BE2C (cell line): Measurements from ENCODE around the gene ATP2B3. TPM values are rescaled to one million over a fixed set of nuclear protein-coding genes. Genes with fewer than 3 reads are reported as not detected.

Experiments used
- DNase-seq: peaks from one replicate; pipeline ENCODE4 v3.0.0-alpha.2; 2020
- H3K27me3 ChIP-seq: fragments of 250-450 bp; sonication (Bioruptor Pico); 2 replicates; pipeline ENCODE4 v1.5.1; 2020; ENCODE audit warnings: mild to moderate bottlenecking
- H3K36me3 ChIP-seq: fragments of 250-450 bp; sonication (Bioruptor Pico); 2 replicates; pipeline ENCODE4 v1.5.1; 2020; ENCODE audit warnings: mild to moderate bottlenecking
- H3K4me1 ChIP-seq: fragments of 250-450 bp; sonication (Bioruptor Pico); 2 replicates; pipeline ENCODE4 v1.5.1; 2020
- H3K4me3 ChIP-seq: 2 replicates; pipeline ENCODE4 v1.5.1; 2011; ENCODE audit warnings: low read depth, low read length
- H3K9me3 ChIP-seq: fragments of 250-450 bp; sonication (Bioruptor Pico); 2 replicates; pipeline ENCODE4 v1.5.1; 2020
- polyA plus RNA-seq: library from polyadenylated mRNA; unstranded; fragments of >200 nt; gene quantifications from one replicate; pipeline ENCODE4 v1.2.1, GENCODE V29; 2012; ENCODE audit warnings: low read depth, missing spikeins; ENCODE audit not compliant: insufficient read length, insufficient read depth
- TF ChIP-seq, protein P1 (sequence below): IDR thresholded peaks from 2 replicates; pipeline ENCODE4 v1.5.1; 2012; ENCODE audit warnings: mild to moderate bottlenecking, low read depth, low read length

Gene ATP2B3
- 13.1 TPM for polyA plus RNA-seq

DNA sequence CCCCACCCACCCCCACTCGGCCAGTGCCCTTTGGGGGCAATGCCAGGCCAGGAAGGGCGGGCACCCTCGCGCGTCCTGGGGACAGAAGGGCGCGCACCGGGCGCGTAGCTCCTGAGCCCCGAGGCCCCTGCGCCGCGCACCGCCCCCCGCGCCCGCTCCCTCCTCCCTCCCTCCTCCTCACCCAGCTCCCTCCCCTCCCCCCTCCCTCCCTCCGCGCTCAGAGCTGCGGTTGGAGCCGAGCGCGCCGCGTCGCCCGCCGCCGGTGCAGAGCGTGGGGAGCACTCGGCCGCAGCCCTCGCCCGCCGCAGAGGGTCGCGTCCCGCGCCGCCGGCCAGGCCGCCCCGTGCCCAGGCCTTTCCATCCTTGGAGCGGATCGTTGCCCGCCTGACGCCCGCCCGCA, at the start of gene ATP2B3:
Gene ATP2B3 (plus strand): TSS at position 220 of the 400 bp plus-strand sequence. CDS start 18,606 bp downstream, outside the sequence.
- H3K4me3 ChIP-seq: peak within 1 kb of the TSS; percentile 26; the same call in 1 of the 2 replicates
- no peaks in the 10 kb centered on the region for H3K36me3 ChIP-seq
- DNase-seq: peak; percentile 43
- peaks cover 12% of the 10 kb centered on the region for H3K4me1 ChIP-seq
- TF ChIP-seq, protein P1, sequence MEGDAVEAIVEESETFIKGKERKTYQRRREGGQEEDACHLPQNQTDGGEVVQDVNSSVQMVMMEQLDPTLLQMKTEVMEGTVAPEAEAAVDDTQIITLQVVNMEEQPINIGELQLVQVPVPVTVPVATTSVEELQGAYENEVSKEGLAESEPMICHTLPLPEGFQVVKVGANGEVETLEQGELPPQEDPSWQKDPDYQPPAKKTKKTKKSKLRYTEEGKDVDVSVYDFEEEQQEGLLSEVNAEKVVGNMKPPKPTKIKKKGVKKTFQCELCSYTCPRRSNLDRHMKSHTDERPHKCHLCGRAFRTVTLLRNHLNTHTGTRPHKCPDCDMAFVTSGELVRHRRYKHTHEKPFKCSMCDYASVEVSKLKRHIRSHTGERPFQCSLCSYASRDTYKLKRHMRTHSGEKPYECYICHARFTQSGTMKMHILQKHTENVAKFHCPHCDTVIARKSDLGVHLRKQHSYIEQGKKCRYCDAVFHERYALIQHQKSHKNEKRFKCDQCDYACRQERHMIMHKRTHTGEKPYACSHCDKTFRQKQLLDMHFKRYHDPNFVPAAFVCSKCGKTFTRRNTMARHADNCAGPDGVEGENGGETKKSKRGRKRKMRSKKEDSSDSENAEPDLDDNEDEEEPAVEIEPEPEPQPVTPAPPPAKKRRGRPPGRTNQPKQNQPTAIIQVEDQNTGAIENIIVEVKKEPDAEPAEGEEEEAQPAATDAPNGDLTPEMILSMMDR: no peak
- H3K27me3 ChIP-seq: peaks cover 15% of the 10 kb centered on the region
- H3K9me3 ChIP-seq: no peaks in the 10 kb centered on the region

DNA sequence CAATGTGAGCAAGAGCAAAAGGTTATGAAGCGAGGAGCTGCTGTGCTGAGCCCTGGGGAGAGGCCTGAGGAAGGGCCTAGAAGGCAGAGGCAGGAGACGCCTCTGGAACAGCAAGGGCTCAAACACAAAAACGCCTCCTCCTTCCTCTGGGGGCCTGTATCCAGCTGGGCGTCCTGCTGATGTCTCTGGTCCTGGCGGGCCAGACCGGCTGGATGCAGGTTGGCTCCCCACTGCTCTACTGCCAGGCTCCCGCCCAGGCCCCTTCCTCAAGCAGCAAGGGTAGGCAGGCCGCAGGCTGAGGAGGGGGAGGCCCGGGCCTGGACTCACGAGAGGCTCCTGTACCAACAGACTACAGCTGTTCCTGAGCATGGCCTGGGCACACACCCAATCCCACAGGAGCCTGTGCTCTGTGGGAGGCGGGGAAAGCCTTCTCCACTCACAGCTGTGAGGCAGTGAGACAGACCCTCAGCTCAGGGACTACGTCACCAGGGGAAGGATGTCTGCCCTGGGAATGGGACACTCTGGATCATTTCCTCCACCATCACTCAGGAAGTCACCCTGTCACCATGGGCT, 49.3 kb upstream of the ATP2B3 start:
- TF ChIP-seq, protein P1: no peak
- no peaks in the 10 kb centered on the region for H3K27me3 ChIP-seq
- DNase-seq: no peak
- H3K4me1 ChIP-seq: no peaks in the 10 kb centered on the region
- no peaks in the 10 kb centered on the region; the same call in 1 of the 2 replicates for H3K36me3 ChIP-seq
- H3K9me3 ChIP-seq: no peaks in the 10 kb centered on the region
- no peak overlapping the region for H3K4me3 ChIP-seq

DNA sequence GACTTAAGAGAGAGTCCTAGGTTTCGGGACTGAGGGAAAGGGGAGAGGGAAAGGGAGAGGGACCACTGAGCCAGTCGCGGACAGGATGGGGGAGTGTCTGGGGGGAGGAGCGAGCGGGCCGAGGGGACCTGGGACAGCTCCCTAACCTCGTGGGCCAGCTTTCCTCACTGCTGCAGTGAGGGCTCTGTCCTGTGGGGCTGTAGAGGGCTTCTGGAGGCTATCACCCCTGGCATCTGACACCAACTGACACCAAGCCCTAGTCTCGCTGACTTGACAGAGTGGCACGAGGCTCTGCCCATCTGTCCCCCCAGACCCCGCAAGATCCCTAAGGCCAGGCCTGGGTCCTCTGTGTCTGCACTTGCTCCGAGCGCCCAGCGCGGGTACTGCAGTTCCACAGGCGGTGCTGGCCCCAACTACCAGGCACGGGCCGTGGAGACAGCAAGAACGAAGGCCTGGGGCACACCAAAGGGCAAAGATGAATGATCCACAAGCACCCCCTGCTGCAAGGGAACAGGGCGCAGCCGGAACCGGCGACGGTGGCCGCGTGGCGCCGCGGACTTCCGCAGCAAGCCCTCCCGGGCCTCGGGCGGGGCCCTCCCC, 47.5 kb upstream of the ATP2B3 start:
- peak; percentile 42 for DNase-seq
- Histone ChIP-seq H3K36me3 (no peaks in the 10 kb centered on the region; the same call in 1 of the 2 replicates), H3K4me3 (peak overlapping the region; percentile 59), H3K27me3 (no peaks in the 10 kb centered on the region), H3K4me1 (no peaks in the 10 kb centered on the region), H3K9me3 (no peaks in the 10 kb centered on the region)
- TF ChIP-seq, protein P1: no peak

DNA sequence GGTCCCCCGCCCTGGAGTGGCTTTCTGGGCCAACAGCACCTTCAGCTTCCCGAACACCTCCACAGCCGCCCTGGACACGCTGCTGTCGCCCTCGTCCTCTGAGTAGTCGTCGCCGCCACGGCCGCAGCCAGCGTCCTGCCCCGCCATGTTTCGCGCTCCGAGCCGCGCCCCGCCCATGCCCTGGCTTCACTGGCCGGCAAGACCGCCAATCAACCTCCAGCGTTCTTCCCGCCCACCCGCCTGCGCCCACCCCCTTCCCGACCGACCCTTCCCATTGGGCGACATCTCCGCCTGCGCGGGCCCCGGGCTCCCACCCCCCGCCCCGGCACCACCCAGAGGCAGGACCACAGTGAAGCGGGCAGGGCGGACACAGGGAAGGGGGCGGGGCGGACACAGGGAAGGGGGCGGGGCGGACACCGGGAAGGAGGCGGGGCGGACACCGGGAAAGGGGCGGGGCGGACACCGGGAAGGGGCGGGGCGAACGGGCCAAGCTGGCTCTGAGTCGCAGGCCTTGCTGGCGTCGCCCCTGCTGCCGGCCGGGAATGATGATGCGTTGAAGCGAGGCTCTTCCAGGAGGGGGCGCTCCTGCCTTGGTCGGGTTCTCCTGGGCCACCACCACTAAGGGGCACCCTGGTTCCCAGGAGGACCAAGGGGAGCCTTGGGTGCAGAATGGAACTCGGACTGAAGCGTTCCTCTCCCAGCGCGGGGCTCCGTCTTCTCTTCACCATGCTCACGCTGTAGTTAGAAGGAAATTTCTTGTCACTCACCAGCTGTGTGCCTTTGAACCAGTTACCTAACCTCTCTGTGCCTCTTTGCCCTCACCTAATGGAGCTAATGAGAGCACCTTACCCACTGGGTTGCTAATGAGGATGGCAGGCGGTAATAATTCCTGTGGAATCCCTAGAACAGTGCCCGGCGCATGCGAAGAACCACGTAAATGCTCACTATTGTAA, 46.8 kb upstream of the ATP2B3 start, which contains the start of gene HAUS7:
Gene HAUS7 (minus strand): TSS at position 166 of the 953 bp plus-strand sequence. CDS start 19 bp downstream, at position 147.
- Histone ChIP-seq H3K36me3 (no peaks in the 10 kb centered on the region), H3K9me3 (no peaks in the 10 kb centered on the region), H3K4me3 (peak within 1 kb of the TSS; percentile 59), H3K27me3 (no peaks in the 10 kb centered on the region), H3K4me1 (peaks cover 5% of the 10 kb centered on the region)
- TF ChIP-seq, protein P1: peak; percentile 69
- peak; percentile 90 for DNase-seq

DNA sequence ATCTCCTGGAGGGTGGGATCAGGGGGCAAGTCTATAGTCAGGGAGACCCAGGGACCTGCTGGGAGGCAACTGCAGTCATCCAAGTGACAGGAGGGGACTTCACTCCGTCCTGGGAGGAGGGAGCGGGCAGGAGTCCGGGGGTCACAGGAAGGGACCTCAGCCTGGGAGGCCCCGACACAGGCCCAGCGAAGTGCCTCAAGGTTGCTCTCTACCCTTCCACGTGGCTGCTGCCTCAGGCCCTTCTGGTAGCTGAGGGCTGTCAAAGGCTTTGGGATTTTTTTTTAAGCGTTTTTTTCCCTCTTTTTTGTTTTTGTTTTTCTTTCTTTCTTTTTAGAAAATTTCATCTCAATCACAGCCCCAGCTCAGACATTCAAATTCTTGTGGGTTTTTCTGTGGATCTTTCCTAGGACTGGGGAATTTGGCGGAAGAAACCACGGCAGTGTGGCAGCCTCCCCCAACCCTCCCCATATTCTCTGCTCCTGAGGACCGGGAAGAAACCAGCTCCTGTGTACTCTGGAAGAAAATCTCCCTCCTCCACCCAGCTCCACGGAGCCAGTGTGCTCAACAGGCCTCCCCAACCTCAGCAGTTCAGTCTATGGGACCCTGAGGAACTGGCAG, 45.7 kb upstream of the ATP2B3 start:
- no peak for DNase-seq

More for the DNA sequence above, 45.7 kb upstream of the ATP2B3 start:
- Histone ChIP-seq H3K4me1 (peaks cover 13% of the 10 kb centered on the region), H3K36me3 (no peaks in the 10 kb centered on the region), H3K9me3 (no peaks in the 10 kb centered on the region), H3K27me3 (no peaks in the 10 kb centered on the region), H3K4me3 (no peak overlapping the region)
- TF ChIP-seq, protein P1: no peak
